Measurements from ENCODE around the gene OR7A17.

DNA sequence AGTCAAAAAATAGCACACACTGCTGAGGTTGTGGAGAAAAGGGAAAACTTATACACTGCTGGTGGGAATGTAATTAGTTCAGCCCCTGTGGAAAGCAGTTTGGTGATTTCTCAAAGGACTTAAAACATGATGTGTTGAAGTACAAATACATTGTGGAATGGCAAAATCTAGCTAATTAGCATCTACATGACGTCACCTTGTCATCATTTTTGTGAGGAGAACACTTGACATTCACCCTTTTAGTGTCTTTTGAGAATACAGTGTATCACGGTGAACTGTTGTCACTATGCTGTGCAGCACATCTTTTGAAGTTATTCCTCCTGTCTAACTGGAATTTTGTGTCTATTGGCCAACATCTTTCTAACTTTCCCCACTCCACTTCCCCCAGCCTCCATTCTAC lies 42.8 kb downstream of the OR7A17 start:
- TF ChIP-seq POLR2A (IDR thresholded peaks at IDR 0.05) (no peak), CTCF (IDR thresholded peaks at IDR 0.05) (no peak), POLR2AphosphoS5 (IDR thresholded peaks at IDR 0.05) (no peak)
